HepG2 (cell line): ENCODE data around the gene TNP1. TPM values are rescaled to one million over a fixed set of nuclear protein-coding genes. Genes with fewer than 3 reads are reported as not detected.

Experiments used
- ATAC-seq: fragments of 200-7000 bp; cut with Tn5 transposase; 3 replicates; pipeline ENCODE4 v1.9.1; 2020; ENCODE audit warnings: mild to moderate bottlenecking, moderate library complexity
- BruUV-seq: library from RNA; stranded (reverse); fragments of 400-500 nt; replicated peaks from 2 replicates; lab custom pipeline; 2021; lab: Mats Ljungman, UMichigan
- CTCF ChIA-PET: fragments of 300-600 bp; formaldehyde crosslinking; extraction: SDS; loops from one replicate; lab custom pipeline; 2021; ENCODE audit warnings: low total read pairs, inconsistent platforms, low intra/inter-chr PET ratio; lab: Yijun Ruan, JAX
- POLR2A ChIA-PET: fragments of 350-600 bp; sonication (Branson Sonifier 250); formaldehyde crosslinking; loops from one replicate; lab custom pipeline; 2020; ENCODE audit warnings: antibody characterized with exemption, inconsistent platforms; lab: Yijun Ruan, JAX
- DNase-seq: peaks from one replicate; pipeline ENCODE4 v3.0.0-alpha.2; 2015; ENCODE audit warnings: low spot score
- FAIRE-seq: peaks from 3 replicates; lab custom pipeline; 2011; peaks lifted over from hg19 to GRCh38; lab: Jason Lieb, UNC
- H2AFZ ChIP-seq: one replicate; pipeline ENCODE4 v1.6.1; 2011; ENCODE audit warnings: low read length, inconsistent platforms
- H3K27ac ChIP-seq: fragments of 300-600 bp; 3 replicates; pipeline ENCODE4 v1.8.0; 2011; ENCODE audit warnings: mixed run types, mild to moderate bottlenecking, mixed read lengths, low read length, inconsistent platforms; ENCODE audit not compliant: insufficient read depth; ENCODE audit errors: extremely low read length
- H3K27me3 ChIP-seq, 2 experiments: fragments of 200-600 bp in 1 of 2; 2 replicates in 1 of 2; 3 replicates in 1 of 2; pipeline versions ENCODE4 v1.6.0 to v1.8.0; 2011; ENCODE audit warnings: low read length in 2 of 2, mild to moderate bottlenecking in 2 of 2, moderate library complexity in 2 of 2, inconsistent platforms in 1 of 2; ENCODE audit not compliant: insufficient read depth in 2 of 2, control insufficient read depth in 1 of 2
- H3K36me3 ChIP-seq, 2 experiments: fragments of 200-600 bp in 1 of 2; replicated peaks in 1 of 2; 2 replicates in 1 of 2; 3 replicates in 1 of 2; pipeline versions ENCODE4 v1.5.1 to v1.8.0; 2011; ENCODE audit warnings: low read length in 2 of 2, inconsistent platforms in 1 of 2; ENCODE audit not compliant: insufficient read depth in 2 of 2, control insufficient read depth in 1 of 2
- H3K4me1 ChIP-seq: 2 replicates; pipeline ENCODE4 v1.5.1; 2012; ENCODE audit warnings: low read length, inconsistent platforms; ENCODE audit not compliant: insufficient read depth
- H3K4me2 ChIP-seq: 2 replicates; pipeline ENCODE4 v1.6.0; 2011; ENCODE audit warnings: low read depth, low read length, inconsistent platforms
- H3K4me3 ChIP-seq, 3 experiments: fragments of 200-600 bp in 1 of 3; sonication (generic), shearing (Covaris generic) in 1 of 3; replicated peaks in 1 of 3; 2 replicates each; pipeline ENCODE4 v1.5.1; 2011 to 2016; ENCODE audit warnings: low read length in 3 of 3, inconsistent platforms in 2 of 3, low read depth in 2 of 3, mild to moderate bottlenecking in 2 of 3, control low read depth in 1 of 3, mixed read lengths in 1 of 3; ENCODE audit not compliant: insufficient read depth in 1 of 3
- H3K79me2 ChIP-seq: one replicate; pipeline ENCODE4 v1.6.1; 2011; ENCODE audit warnings: low read length, inconsistent platforms; ENCODE audit not compliant: insufficient read depth
- H3K9ac ChIP-seq: 2 replicates; pipeline ENCODE4 v1.6.0; 2011; ENCODE audit warnings: mild to moderate bottlenecking, low read depth, low read length, inconsistent platforms; ENCODE audit not compliant: insufficient read depth
- H3K9me3 ChIP-seq: 2 replicates; pipeline ENCODE4 v1.5.1; 2012; ENCODE audit warnings: mild to moderate bottlenecking, low read length
- H4K20me1 ChIP-seq: 2 replicates; pipeline ENCODE4 v1.6.0; 2011; ENCODE audit warnings: inconsistent platforms, mild to moderate bottlenecking, low read length, moderate library complexity; ENCODE audit not compliant: insufficient read depth
- BCL6 ChIP-seq: IDR thresholded peaks from 2 replicates; pipeline ENCODE4 v1.6.1; 2016; ENCODE audit warnings: missing genetic modification reagents, missing compliant biosample characterization
- FOXA1 ChIP-seq, 2 experiments: fragments of 450-650 bp in 1 of 2; sonication (generic) in 1 of 2; formaldehyde crosslinking in 1 of 2; IDR thresholded peaks; 2 replicates each; pipeline versions ENCODE4 v1.4.0 to v1.6.1; 2016 to 2020; ENCODE audit warnings: missing genetic modification reagents in 1 of 2
- HDAC6 ChIP-seq: fragments of 200-600 bp; sonication (generic); IDR thresholded peaks from 2 replicates; pipeline ENCODE4 v1.7.0; 2017; ENCODE audit warnings: mild to moderate bottlenecking, antibody characterized with exemption, low read length, low read depth
- HOXA3 ChIP-seq: sonication (generic); formaldehyde crosslinking; IDR thresholded peaks from 2 replicates; pipeline ENCODE4 v1.5.0; 2020; ENCODE audit warnings: missing genetic modification reagents
- THAP9 ChIP-seq: sonication (generic); formaldehyde crosslinking; IDR thresholded peaks from 2 replicates; pipeline ENCODE4; 2020; ENCODE audit warnings: missing genetic modification reagents, mild to moderate bottlenecking, borderline replicate concordance
- ZBTB42 ChIP-seq: sonication (generic); formaldehyde crosslinking; IDR thresholded peaks from 2 replicates; pipeline ENCODE4 v1.5.0; 2020; ENCODE audit warnings: mild to moderate bottlenecking, missing genetic modification reagents
- ZEB1 ChIP-seq: IDR thresholded peaks from 2 replicates; pipeline ENCODE4 v1.6.1; 2012; ENCODE audit warnings: mild to moderate bottlenecking, low read depth, inconsistent platforms; ENCODE audit not compliant: insufficient replicate concordance
- ZNF282 ChIP-seq: fragments of 450-650 bp; IDR thresholded peaks from 2 replicates; pipeline ENCODE4 v1.6.1; 2018; ENCODE audit not compliant: partially characterized antibody
- ZNF343 ChIP-seq: sonication (generic); formaldehyde crosslinking; IDR thresholded peaks from 2 replicates; pipeline ENCODE4 v1.4.0; 2020; ENCODE audit warnings: mild to moderate bottlenecking, missing genetic modification reagents
- ZNF563 ChIP-seq: sonication (generic); formaldehyde crosslinking; IDR thresholded peaks from 2 replicates; pipeline ENCODE4 v1.8.0; 2022; ENCODE audit warnings: mild to moderate bottlenecking, moderate library complexity, missing genetic modification reagents
- ZNF615 ChIP-seq: sonication (generic); formaldehyde crosslinking; IDR thresholded peaks from 2 replicates; pipeline ENCODE4 v1.5.0; 2020; ENCODE audit warnings: mild to moderate bottlenecking, missing genetic modification reagents, borderline replicate concordance
- ZNF737 ChIP-seq: sonication (generic); formaldehyde crosslinking; IDR thresholded peaks from 2 replicates; pipeline ENCODE4 v1.5.0; 2020; ENCODE audit warnings: missing genetic modification reagents, mild to moderate bottlenecking, borderline replicate concordance
- ZNF788 ChIP-seq: sonication (generic); formaldehyde crosslinking; IDR thresholded peaks from 2 replicates; pipeline ENCODE4 v1.5.0; 2020; ENCODE audit warnings: mild to moderate bottlenecking, missing genetic modification reagents, borderline replicate concordance
- WGBS: methylation state at CpG from one replicate; pipeline ENCODE4 v1.1.6; 2017; ENCODE audit warnings: low lambda C conversion rate; 5-methylcytosine and 5-hydroxymethylcytosine counted together
- in situ Hi-C: cut with HindIII; loops from 2 replicates; pipeline ENCODE4 v1.10.0; 2017; ENCODE audit warnings: low pct_unique_long_range_greater_than_20kb; ENCODE audit not compliant: extremely low pct_ligation_motif_present
- intact Hi-C: fragments of 100-400 bp; cut with micrococcal nuclease; formaldehyde crosslinking; loops from one replicate; pipeline ENCODE4 v1.10.0; 2022; ENCODE audit not compliant: unreplicated experiment
- polyA plus RNA-seq, 8 experiments: library from polyadenylated mRNA; depleted of rRNA in 3 of 8; stranded (reverse) in 7 of 8; unstranded in 1 of 8; fragments of >200 nt; fragmentation: Illumina TruSeq in 4 of 8; extraction: Trizol in 4 of 8; gene quantifications; 2 replicates each; pipeline versions ENCODE4 v1.2.1 to v1.2.3, GENCODE V29; 2011 to 2016; ENCODE audit warnings: low read depth in 4 of 8, missing spikeins in 1 of 8, mixed read lengths in 1 of 8; ENCODE audit not compliant: insufficient read depth in 1 of 8
- total RNA-seq, 5 experiments: library from RNA; depleted of rRNA; stranded (reverse); fragments of >200 nt; fragmentation: Illumina TruSeq; extraction: Trizol; gene quantifications; 2 replicates each; pipeline ENCODE4 v1.2.3, GENCODE V29; 2016; ENCODE audit warnings: low read depth in 1 of 5
- TF ChIP-seq, protein P1 (sequence below): IDR thresholded peaks from 2 replicates; pipeline ENCODE4 v1.4.0; 2020; ENCODE audit warnings: mild to moderate bottlenecking, missing genetic modification reagents
- TF ChIP-seq, protein P2 (sequence below): sonication (generic); formaldehyde crosslinking; IDR thresholded peaks from 2 replicates; pipeline ENCODE4 v1.4.0; 2020; ENCODE audit warnings: low read depth, mild to moderate bottlenecking, missing genetic modification reagents

Gene TNP1
- total and polyA plus RNA-seq, 2 of the 13 experiments (the other 11 are each of a cell fraction or from before 2014, with no cell fraction given): not detected

DNA sequence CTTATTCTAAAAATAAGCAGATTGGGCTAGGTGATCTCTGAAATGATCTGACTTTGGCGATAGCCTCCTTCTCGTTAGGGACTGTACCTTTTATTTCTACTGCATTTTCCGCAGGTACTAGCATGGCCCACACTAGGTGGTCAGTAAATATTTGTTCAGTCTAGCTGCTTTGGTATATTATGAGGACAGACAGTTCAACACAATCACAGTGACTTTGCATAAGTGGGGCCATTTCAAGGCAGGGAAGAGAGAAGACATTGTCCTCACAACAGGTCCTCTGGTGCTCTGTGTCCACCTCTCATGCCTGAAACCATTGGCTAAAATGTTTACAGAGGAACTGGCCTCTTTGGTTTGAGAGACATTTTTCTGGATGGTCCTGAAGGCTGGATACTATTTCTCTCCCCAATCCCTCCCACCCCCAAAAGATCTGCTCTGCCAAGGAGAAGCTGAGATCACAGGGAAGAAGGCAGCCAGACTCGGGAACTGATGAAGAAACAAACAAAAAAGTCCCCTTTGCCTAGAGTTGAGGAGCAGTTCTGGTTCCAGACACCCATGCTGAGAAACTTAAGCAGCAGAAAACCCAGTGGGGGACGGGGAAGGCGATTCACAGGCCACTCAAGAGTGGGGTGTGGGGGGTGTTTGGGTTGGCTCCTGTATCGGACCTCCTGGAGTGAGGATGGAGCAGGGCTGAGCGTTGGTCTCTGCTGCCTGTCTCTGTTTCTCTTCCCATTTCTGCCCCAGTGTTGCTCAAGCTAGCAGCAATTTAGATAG lies 2.9 kb upstream of the TNP1 start:
- H2AFZ ChIP-seq: no peak overlapping the region
- ChIA-PET CTCF (no interaction called here), POLR2A (no interaction called here)
- BruUV-seq: TSS peak; percentile 93
- in situ Hi-C loops (no loop called here), intact Hi-C loops (no loop called here)
- FAIRE-seq (peak; percentile 84), ATAC-seq (peak; percentile 91), DNase-seq (peak; percentile 80)
- peak overlapping the region; percentile 50 for H3K27ac ChIP-seq
- H3K36me3 ChIP-seq: no peaks in the 10 kb centered on the region
- H3K4me1 ChIP-seq: peaks cover 46% of the 10 kb centered on the region
- 28% methylated on average over 8 of the region's 8 CpGs for WGBS
- no peaks in the 10 kb centered on the region for H4K20me1 ChIP-seq
- no peaks in the 10 kb centered on the region for H3K79me2 ChIP-seq
- H3K4me3 ChIP-seq: no peak overlapping the region
- H3K27me3 ChIP-seq: no peaks in the 10 kb centered on the region
- H3K9me3 ChIP-seq: no peaks in the 10 kb centered on the region
- H3K4me2 ChIP-seq: peak overlapping the region; percentile 49
- no peak overlapping the region for H3K9ac ChIP-seq
- no peak for TF ChIP-seq ZNF615 (CRISPR knock-in tag)
- no peak for TF ChIP-seq ZNF737 (CRISPR knock-in tag)
- TF ChIP-seq THAP9: no peak
- TF ChIP-seq ZNF343 (CRISPR knock-in tag): no peak
- TF ChIP-seq ZNF563 (CRISPR knock-in tag): no peak
- no peak for TF ChIP-seq ZEB1
- TF ChIP-seq ZNF282: no peak
- TF ChIP-seq, protein P1, sequence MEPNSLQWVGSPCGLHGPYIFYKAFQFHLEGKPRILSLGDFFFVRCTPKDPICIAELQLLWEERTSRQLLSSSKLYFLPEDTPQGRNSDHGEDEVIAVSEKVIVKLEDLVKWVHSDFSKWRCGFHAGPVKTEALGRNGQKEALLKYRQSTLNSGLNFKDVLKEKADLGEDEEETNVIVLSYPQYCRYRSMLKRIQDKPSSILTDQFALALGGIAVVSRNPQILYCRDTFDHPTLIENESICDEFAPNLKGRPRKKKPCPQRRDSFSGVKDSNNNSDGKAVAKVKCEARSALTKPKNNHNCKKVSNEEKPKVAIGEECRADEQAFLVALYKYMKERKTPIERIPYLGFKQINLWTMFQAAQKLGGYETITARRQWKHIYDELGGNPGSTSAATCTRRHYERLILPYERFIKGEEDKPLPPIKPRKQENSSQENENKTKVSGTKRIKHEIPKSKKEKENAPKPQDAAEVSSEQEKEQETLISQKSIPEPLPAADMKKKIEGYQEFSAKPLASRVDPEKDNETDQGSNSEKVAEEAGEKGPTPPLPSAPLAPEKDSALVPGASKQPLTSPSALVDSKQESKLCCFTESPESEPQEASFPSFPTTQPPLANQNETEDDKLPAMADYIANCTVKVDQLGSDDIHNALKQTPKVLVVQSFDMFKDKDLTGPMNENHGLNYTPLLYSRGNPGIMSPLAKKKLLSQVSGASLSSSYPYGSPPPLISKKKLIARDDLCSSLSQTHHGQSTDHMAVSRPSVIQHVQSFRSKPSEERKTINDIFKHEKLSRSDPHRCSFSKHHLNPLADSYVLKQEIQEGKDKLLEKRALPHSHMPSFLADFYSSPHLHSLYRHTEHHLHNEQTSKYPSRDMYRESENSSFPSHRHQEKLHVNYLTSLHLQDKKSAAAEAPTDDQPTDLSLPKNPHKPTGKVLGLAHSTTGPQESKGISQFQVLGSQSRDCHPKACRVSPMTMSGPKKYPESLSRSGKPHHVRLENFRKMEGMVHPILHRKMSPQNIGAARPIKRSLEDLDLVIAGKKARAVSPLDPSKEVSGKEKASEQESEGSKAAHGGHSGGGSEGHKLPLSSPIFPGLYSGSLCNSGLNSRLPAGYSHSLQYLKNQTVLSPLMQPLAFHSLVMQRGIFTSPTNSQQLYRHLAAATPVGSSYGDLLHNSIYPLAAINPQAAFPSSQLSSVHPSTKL (CRISPR knock-in tag): peak; percentile 60
- TF ChIP-seq HOXA3 (CRISPR knock-in tag): no peak
- TF ChIP-seq BCL6 (CRISPR knock-in tag): peak; percentile 59; the same call in 1 of the 2 replicates
- no peak for TF ChIP-seq ZBTB42 (CRISPR knock-in tag)
- no peak for TF ChIP-seq ZNF788 (CRISPR knock-in tag)
- TF ChIP-seq, protein P2, sequence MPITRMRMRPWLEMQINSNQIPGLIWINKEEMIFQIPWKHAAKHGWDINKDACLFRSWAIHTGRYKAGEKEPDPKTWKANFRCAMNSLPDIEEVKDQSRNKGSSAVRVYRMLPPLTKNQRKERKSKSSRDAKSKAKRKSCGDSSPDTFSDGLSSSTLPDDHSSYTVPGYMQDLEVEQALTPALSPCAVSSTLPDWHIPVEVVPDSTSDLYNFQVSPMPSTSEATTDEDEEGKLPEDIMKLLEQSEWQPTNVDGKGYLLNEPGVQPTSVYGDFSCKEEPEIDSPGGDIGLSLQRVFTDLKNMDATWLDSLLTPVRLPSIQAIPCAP (CRISPR knock-in tag): no peak
- TF ChIP-seq FOXA1 (IDR thresholded peaks at IDR 0.05): no peak
- TF ChIP-seq FOXA1 (CRISPR knock-in tag; IDR thresholded peaks at IDR 0.05): no peak
- TF ChIP-seq HDAC6: no peak
